Endothelial cell (in vitro differentiated cells): ENCODE data around the gene MVB12B. TPM values are rescaled to one million over a fixed set of nuclear protein-coding genes. Genes with fewer than 3 reads are reported as not detected.
A peak's percentile ranks its signal among the peaks of the same experiment; 100 is the strongest.

ENCODE experiments used
- DNase-seq: peaks from one replicate; pipeline ENCODE4 v3.0.0; 2021; ENCODE audit warnings: low spot score
- H3K27ac Mint-ChIP-seq: one replicate; pipeline ENCODE4 v1.8.0; 2021; ENCODE audit warnings: mixed read lengths, inconsistent platforms; ENCODE audit not compliant: unreplicated experiment
- H3K27me3 Mint-ChIP-seq: one replicate; pipeline ENCODE4 v1.8.0; 2021; ENCODE audit warnings: mild to moderate bottlenecking, moderate library complexity, mixed read lengths, inconsistent platforms; ENCODE audit not compliant: unreplicated experiment
- H3K36me3 Mint-ChIP-seq: one replicate; pipeline ENCODE4 v1.8.0; 2021; ENCODE audit warnings: mild to moderate bottlenecking, low read depth, mixed read lengths, inconsistent platforms; ENCODE audit not compliant: unreplicated experiment
- H3K4me1 Mint-ChIP-seq: one replicate; pipeline ENCODE4 v1.8.0; 2021; ENCODE audit warnings: mild to moderate bottlenecking, mixed read lengths, inconsistent platforms; ENCODE audit not compliant: unreplicated experiment
- H3K4me3 Mint-ChIP-seq: one replicate; pipeline ENCODE4 v1.8.0; 2021; ENCODE audit warnings: mild to moderate bottlenecking, mixed read lengths, inconsistent platforms; ENCODE audit not compliant: unreplicated experiment
- H3K9me3 Mint-ChIP-seq: one replicate; pipeline ENCODE4 v1.8.0; 2021; ENCODE audit warnings: mixed read lengths, inconsistent platforms; ENCODE audit not compliant: unreplicated experiment
- CTCF ChIP-seq: fragments of 200-600 bp; sonication (generic); IDR thresholded peaks from one replicate; pipeline ENCODE4 v1.5.0; 2021; ENCODE audit warnings: antibody characterized with exemption; ENCODE audit not compliant: unreplicated experiment
- total RNA-seq: library from RNA; stranded (reverse); fragmentation: NEBNext Ultra II Directional; extraction: Animal tissue kit (Norgen Biotek cat#: 25700); gene quantifications from one replicate; pipeline ENCODE4 v1.2.1, GENCODE V29; 2021; ENCODE audit not compliant: unreplicated experiment

The MVB12B gene
- total RNA-seq, 1 donor from 2014 or later, result 18.8 TPM

- no peaks in the 10 kb centered on the region for H3K36me3 Mint-ChIP-seq
- H3K9me3 Mint-ChIP-seq, result no peaks in the 10 kb centered on the region
Measured at GRCh38 chr9:126417043-126417442, 90.4 kb downstream of the MVB12B start.

GRCh38 chr9:126417684-126418083 lies 91.1 kb downstream of the MVB12B start:
- DNase-seq, result no peak
- Mint-ChIP-seq H3K4me1 (peaks cover 15% of the 10 kb centered on the region), H3K36me3 (no peaks in the 10 kb centered on the region), H3K9me3 (no peaks in the 10 kb centered on the region), H3K27ac (no peak overlapping the region), H3K27me3 (peaks cover 3% of the 10 kb centered on the region), H3K4me3 (no peak overlapping the region)
- no peak for TF ChIP-seq CTCF

More at GRCh38 chr9:126417043-126417442, 90.4 kb downstream of the MVB12B start:
- H3K27ac Mint-ChIP-seq, result no peak overlapping the region
- TF ChIP-seq CTCF, result no peak
- DNase-seq, result no peak
- peaks cover 3% of the 10 kb centered on the region for H3K27me3 Mint-ChIP-seq
- H3K4me1 Mint-ChIP-seq, result peaks cover 13% of the 10 kb centered on the region
- no peak overlapping the region for H3K4me3 Mint-ChIP-seq

- no peaks in the 10 kb centered on the region for H3K36me3 Mint-ChIP-seq
- peaks cover 3% of the 10 kb centered on the region for H3K27me3 Mint-ChIP-seq
- no peak for TF ChIP-seq CTCF
- peaks cover 15% of the 10 kb centered on the region for H3K4me1 Mint-ChIP-seq
- no peak overlapping the region for H3K4me3 Mint-ChIP-seq
- no peak for DNase-seq
- no peaks in the 10 kb centered on the region for H3K9me3 Mint-ChIP-seq
- no peak overlapping the region for H3K27ac Mint-ChIP-seq
Measured at GRCh38 chr9:126418608-126419007, 92.0 kb downstream of the MVB12B start.

- no peak for DNase-seq
- H3K36me3 Mint-ChIP-seq, result peaks cover 4% of the 10 kb centered on the region
- H3K9me3 Mint-ChIP-seq, result no peaks in the 10 kb centered on the region
- no peak for TF ChIP-seq CTCF
- H3K27ac Mint-ChIP-seq, result no peak overlapping the region
- H3K4me1 Mint-ChIP-seq, result peaks cover 15% of the 10 kb centered on the region
- no peak overlapping the region for H3K4me3 Mint-ChIP-seq
- H3K27me3 Mint-ChIP-seq, result peaks cover 3% of the 10 kb centered on the region
Measured at GRCh38 chr9:126419475-126419874, 92.8 kb downstream of the MVB12B start.

GRCh38 chr9:126420135-126420534 lies 93.5 kb downstream of the MVB12B start:
- H3K36me3 Mint-ChIP-seq, result peaks cover 4% of the 10 kb centered on the region
- H3K4me3 Mint-ChIP-seq, result peak overlapping the region; percentile 22
- no peak for TF ChIP-seq CTCF
- H3K9me3 Mint-ChIP-seq, result no peaks in the 10 kb centered on the region
- peaks cover 3% of the 10 kb centered on the region for H3K27me3 Mint-ChIP-seq
- H3K4me1 Mint-ChIP-seq, result peaks cover 15% of the 10 kb centered on the region
- DNase-seq, result no peak
- H3K27ac Mint-ChIP-seq, result no peak overlapping the region
